ENCODE results near the gene KCTD16. TPM values are rescaled to one million over a fixed set of nuclear protein-coding genes. Genes with fewer than 3 reads are reported as not detected.

Gene KCTD16
- total RNA-seq, 1 donor from 2014 or later, result 4.8 TPM

- Mint-ChIP-seq H3K36me3 (no peaks in the 10 kb centered on the region), H3K4me1 (peaks cover 50% of the 10 kb centered on the region), H3K9me3 (no peaks in the 10 kb centered on the region), H3K27ac (no peak overlapping the region), H3K27me3 (ENCODE audit: low read depth) (peaks cover 14% of the 10 kb centered on the region), H3K4me3 (no peak overlapping the region)
- DNase-seq (ENCODE audit: low spot score in 2 of 2, unreplicated experiment in 2 of 2), result no peak
- TF ChIP-seq CTCF (IDR thresholded peaks at IDR 0.05; ENCODE audit: unreplicated experiment), result no peak
Observed at GRCh38 chr5:144201588-144201987, 30.9 kb downstream of the KCTD16 start.

- Mint-ChIP-seq H3K27me3 (ENCODE audit: low read depth) (peaks cover 19% of the 10 kb centered on the region), H3K4me1 (peaks cover 50% of the 10 kb centered on the region), H3K27ac (no peak overlapping the region), H3K4me3 (no peak overlapping the region), H3K36me3 (no peaks in the 10 kb centered on the region), H3K9me3 (no peaks in the 10 kb centered on the region)
- DNase-seq (ENCODE audit: low spot score in 2 of 2, unreplicated experiment in 2 of 2), result no peak
- no peak for TF ChIP-seq CTCF (IDR thresholded peaks at IDR 0.05; ENCODE audit: unreplicated experiment)
Observed at GRCh38 chr5:144202072-144202471, 31.4 kb downstream of the KCTD16 start.

- H3K9me3 Mint-ChIP-seq, result no peaks in the 10 kb centered on the region
- H3K4me1 Mint-ChIP-seq, result peaks cover 52% of the 10 kb centered on the region
Observed at GRCh38 chr5:144202726-144203125, 32.1 kb downstream of the KCTD16 start.

GRCh38 chr5:144203750-144204596, 33.3 kb downstream of the KCTD16 start:
- Mint-ChIP-seq H3K9me3 (no peaks in the 10 kb centered on the region), H3K4me3 (peak overlapping the region; percentile 67), H3K36me3 (no peaks in the 10 kb centered on the region), H3K27me3 (ENCODE audit: low read depth) (peaks cover 30% of the 10 kb centered on the region), H3K4me1 (peaks cover 47% of the 10 kb centered on the region), H3K27ac (no peak overlapping the region)
- peak; percentile 74 for TF ChIP-seq CTCF (IDR thresholded peaks at IDR 0.05; ENCODE audit: unreplicated experiment)
- peak in 1 of 2 experiments; percentile 49 for DNase-seq (ENCODE audit: low spot score in 2 of 2, unreplicated experiment in 2 of 2)

More at GRCh38 chr5:144202726-144203125, 32.1 kb downstream of the KCTD16 start:
- Mint-ChIP-seq H3K36me3 (no peaks in the 10 kb centered on the region), H3K27me3 (ENCODE audit: low read depth) (peaks cover 26% of the 10 kb centered on the region), H3K27ac (no peak overlapping the region), H3K4me3 (no peak overlapping the region)
- no peak for DNase-seq (ENCODE audit: low spot score in 2 of 2, unreplicated experiment in 2 of 2)
- TF ChIP-seq CTCF (IDR thresholded peaks at IDR 0.05; ENCODE audit: unreplicated experiment), result no peak

- Mint-ChIP-seq H3K4me1 (peaks cover 38% of the 10 kb centered on the region), H3K4me3 (peak overlapping the region; percentile 67), H3K9me3 (no peaks in the 10 kb centered on the region), H3K27me3 (ENCODE audit: low read depth) (peaks cover 30% of the 10 kb centered on the region), H3K36me3 (no peaks in the 10 kb centered on the region), H3K27ac (no peak overlapping the region)
- DNase-seq (ENCODE audit: low spot score in 2 of 2, unreplicated experiment in 2 of 2), result peak; percentile 30 to 69
- no peak for TF ChIP-seq CTCF (IDR thresholded peaks at IDR 0.05; ENCODE audit: unreplicated experiment)
Observed at GRCh38 chr5:144205141-144205551, 34.5 kb downstream of the KCTD16 start.

Data from mesothelial cell of epicardium (in vitro differentiated cells).